HUES6 (cell line): ENCODE measurements around the gene WWC2.

ENCODE experiments used
- H3K27ac ChIP-seq: 2 replicates; pipeline ENCODE4 v1.7.0; 2013; ENCODE audit warnings: low read depth, mild to moderate bottlenecking, low read length, inconsistent platforms
- H3K27me3 ChIP-seq: 2 replicates; pipeline ENCODE4 v1.6.1; 2013; ENCODE audit warnings: low read length; ENCODE audit not compliant: control insufficient read depth, insufficient read depth
- H3K36me3 ChIP-seq: 2 replicates; pipeline ENCODE4 v1.6.1; 2013; ENCODE audit warnings: low read length; ENCODE audit not compliant: control insufficient read depth, insufficient read depth
- H3K4me1 ChIP-seq: 2 replicates; pipeline ENCODE4 v1.6.1; 2013; ENCODE audit warnings: low read length; ENCODE audit not compliant: control insufficient read depth, insufficient read depth
- H3K4me3 ChIP-seq: 2 replicates; pipeline ENCODE4 v1.5.1; 2013; ENCODE audit warnings: low read depth, low read length
- H3K9ac ChIP-seq: one replicate; pipeline ENCODE4 v1.6.1; 2013; ENCODE audit warnings: mild to moderate bottlenecking, low read length
- H3K9me3 ChIP-seq: 2 replicates; pipeline ENCODE4 v1.6.1; 2013; ENCODE audit warnings: low read depth, low read length; ENCODE audit not compliant: control insufficient read depth, insufficient read depth

The WWC2 gene

DNA sequence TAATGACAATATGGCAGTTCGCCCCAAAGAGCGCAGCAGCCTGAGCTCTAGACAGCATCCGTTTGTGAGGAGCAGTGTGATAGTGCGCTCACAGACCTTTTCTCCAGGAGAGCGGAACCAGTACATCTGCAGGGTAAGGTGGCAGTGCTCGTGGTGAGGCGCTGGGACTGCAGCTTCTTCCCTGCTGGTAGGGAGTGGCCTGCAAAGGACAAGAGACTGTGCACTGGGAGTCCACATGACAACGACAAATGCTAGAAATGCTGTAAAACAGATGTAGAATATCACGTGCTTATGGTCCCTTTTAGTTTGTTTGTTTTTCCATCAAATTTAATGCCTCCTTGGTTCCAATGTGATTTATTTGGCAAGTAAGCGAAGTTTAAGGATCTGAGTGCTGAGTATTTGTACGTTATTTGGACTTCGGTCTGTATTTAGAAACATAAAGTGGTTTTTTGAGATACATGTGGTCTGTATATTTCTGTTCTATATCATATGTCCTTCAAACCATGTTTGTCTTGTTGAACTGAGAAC, 185.3 kb downstream of the WWC2 start:
- H3K36me3 ChIP-seq: peaks cover 96% of the 10 kb centered on the region
- no peaks in the 10 kb centered on the region for H3K4me1 ChIP-seq
- no peak overlapping the region for H3K9ac ChIP-seq
- no peak overlapping the region for H3K4me3 ChIP-seq
- no peak overlapping the region for H3K27ac ChIP-seq
- H3K9me3 ChIP-seq: no peaks in the 10 kb centered on the region
- H3K27me3 ChIP-seq: no peaks in the 10 kb centered on the region

DNA sequence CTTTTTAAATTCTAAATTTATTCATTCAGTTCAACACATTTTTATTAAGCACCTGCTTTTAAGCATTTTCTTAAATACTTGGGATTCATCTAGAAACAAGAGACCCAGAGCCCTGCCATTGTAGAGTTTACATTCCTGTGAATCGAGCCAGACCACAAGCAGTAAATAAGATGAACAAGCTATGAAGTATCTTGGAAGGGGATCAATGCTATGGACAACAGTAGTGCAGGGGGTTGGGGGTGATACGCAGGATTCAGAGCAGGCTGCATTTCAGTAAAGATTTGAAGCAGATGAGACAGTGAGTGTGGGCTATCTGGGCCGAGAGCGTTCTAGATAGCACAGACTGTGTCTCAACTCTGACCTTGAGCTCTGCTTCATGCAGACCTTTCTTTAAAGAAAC, 185.9 kb downstream of the WWC2 start:
- H3K27me3 ChIP-seq: no peaks in the 10 kb centered on the region
- no peaks in the 10 kb centered on the region for H3K9me3 ChIP-seq
- H3K4me1 ChIP-seq: no peaks in the 10 kb centered on the region
- no peak overlapping the region for H3K9ac ChIP-seq
- no peak overlapping the region for H3K27ac ChIP-seq
- no peak overlapping the region for H3K4me3 ChIP-seq
- H3K36me3 ChIP-seq: peaks cover 99% of the 10 kb centered on the region

DNA sequence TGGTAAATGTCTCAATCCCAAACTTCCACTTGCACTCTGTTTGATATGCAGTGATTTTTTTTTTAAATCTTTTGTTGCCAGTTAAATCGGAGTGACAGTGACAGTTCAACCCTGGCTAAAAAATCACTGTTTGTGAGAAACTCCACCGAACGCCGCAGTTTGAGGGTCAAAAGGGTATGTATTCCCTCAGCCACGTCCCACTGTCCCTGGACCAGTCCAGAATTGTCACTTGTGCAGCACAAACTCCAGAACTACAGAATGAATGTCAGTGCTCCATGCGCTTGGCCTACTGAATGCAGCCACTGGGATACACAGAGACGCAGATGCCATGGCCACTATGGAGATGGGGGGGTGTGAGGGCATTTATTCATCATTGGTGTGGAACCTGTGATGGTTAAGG, 186.8 kb downstream of the WWC2 start:
- Histone ChIP-seq H3K27me3 (no peaks in the 10 kb centered on the region), H3K27ac (no peak overlapping the region), H3K9me3 (no peaks in the 10 kb centered on the region), H3K9ac (no peak overlapping the region), H3K36me3 (peaks cover 99% of the 10 kb centered on the region), H3K4me3 (no peak overlapping the region), H3K4me1 (no peaks in the 10 kb centered on the region)

DNA sequence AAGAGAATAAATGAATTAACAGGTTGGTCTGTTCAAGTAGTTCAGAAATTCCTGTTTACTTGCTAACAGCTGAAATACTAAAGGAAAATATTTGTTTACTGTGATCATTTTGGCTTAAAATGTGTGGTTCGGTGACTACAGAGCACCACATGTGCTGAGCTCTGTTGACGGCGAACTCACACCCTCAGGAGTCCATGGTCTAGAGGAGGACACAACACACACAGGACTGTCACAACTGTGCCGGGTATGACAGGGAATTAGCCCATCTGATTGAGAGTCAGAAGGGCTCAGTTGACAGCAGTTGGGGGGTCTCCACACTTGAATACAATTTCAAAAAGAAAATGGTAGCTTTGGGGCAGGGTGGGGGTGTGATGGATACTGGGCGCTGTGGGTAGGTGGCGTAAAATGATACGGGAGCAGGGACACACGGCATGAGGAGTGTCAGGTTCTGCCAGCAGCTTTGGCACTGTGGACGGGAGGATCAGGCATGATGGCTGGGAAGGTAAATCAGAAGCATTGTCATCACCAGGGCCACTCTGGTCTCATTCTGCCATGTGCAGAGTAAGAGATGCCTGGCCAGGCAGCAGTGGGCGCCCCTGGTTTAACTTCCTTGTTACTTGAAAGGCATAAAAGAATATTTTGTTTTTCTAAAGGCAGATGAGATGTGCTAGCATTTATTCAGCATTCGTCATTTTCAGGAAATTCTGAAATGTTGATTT, 187.7 kb downstream of the WWC2 start:
- Histone ChIP-seq H3K9ac (no peak overlapping the region), H3K9me3 (no peaks in the 10 kb centered on the region), H3K27me3 (no peaks in the 10 kb centered on the region), H3K27ac (no peak overlapping the region), H3K4me1 (no peaks in the 10 kb centered on the region), H3K4me3 (no peak overlapping the region), H3K36me3 (peaks cover 99% of the 10 kb centered on the region)

DNA sequence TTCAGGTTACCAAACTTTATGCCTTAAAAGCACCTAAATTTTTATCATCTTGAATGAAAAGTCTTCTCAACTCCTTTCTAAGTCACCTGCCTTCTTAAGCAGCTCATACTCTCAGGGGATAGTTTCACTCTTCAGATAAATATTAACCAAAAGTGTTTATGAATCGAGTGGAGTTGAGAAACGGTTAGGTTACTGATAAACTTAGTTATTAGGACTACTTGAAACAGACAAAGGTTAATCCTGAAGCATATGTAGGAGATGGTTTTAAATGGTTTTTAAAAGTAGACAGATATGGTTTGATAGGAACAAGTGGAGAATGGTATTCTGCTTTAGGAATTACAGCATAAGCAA, 188.2 kb downstream of the WWC2 start:
- H3K36me3 ChIP-seq: peaks cover 98% of the 10 kb centered on the region
- no peaks in the 10 kb centered on the region for H3K27me3 ChIP-seq
- H3K27ac ChIP-seq: no peak overlapping the region
- H3K9ac ChIP-seq: no peak overlapping the region
- H3K4me3 ChIP-seq: no peak overlapping the region
- no peaks in the 10 kb centered on the region for H3K9me3 ChIP-seq
- H3K4me1 ChIP-seq: no peaks in the 10 kb centered on the region

DNA sequence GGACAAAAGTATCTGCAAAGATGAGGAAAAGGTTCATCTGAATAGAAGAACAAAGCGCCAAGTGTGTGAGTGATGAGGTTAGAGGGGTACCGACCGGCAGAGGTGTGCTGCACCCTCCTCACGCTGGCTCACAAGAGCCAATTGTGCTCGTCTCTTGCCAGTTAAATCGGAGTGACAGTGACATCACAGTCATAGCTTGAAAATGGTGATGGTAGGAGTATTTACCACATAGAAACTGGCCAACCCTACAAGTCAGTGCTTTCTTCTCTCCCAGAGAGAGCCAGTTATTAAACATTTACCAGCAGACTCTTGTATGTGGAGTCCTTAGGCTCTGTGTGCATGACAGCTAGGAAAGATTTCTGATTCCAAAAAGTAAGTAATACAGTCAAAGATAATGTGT, 188.6 kb downstream of the WWC2 start:
- H3K9ac ChIP-seq: no peak overlapping the region
- no peak overlapping the region for H3K4me3 ChIP-seq
- H3K36me3 ChIP-seq: peaks cover 98% of the 10 kb centered on the region
- no peaks in the 10 kb centered on the region for H3K9me3 ChIP-seq
- no peaks in the 10 kb centered on the region for H3K27me3 ChIP-seq
- no peaks in the 10 kb centered on the region for H3K4me1 ChIP-seq
- no peak overlapping the region for H3K27ac ChIP-seq

DNA sequence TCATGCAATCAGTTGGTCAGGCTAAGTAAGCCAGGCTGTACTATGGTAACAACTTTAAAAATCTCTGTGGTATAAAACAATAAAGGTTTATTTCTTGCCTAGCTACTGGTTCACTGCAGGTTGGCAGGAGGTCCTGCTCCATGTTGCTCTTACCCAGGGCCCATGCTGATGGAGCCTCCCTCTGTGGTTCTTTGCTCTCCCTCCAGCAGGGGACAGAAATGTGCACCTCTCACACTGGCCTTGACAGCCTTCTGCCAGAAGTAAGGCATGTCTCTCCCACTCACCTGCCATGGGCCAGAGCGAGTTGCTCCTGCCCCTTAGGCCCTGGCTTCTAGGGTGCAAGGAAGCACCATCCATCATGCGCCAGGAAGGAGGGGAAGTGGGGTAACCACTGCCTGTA, 189.9 kb downstream of the WWC2 start:
- Histone ChIP-seq H3K9me3 (no peaks in the 10 kb centered on the region), H3K4me3 (no peak overlapping the region), H3K27me3 (no peaks in the 10 kb centered on the region), H3K4me1 (no peaks in the 10 kb centered on the region), H3K9ac (no peak overlapping the region), H3K27ac (no peak overlapping the region), H3K36me3 (peaks cover 90% of the 10 kb centered on the region)

DNA sequence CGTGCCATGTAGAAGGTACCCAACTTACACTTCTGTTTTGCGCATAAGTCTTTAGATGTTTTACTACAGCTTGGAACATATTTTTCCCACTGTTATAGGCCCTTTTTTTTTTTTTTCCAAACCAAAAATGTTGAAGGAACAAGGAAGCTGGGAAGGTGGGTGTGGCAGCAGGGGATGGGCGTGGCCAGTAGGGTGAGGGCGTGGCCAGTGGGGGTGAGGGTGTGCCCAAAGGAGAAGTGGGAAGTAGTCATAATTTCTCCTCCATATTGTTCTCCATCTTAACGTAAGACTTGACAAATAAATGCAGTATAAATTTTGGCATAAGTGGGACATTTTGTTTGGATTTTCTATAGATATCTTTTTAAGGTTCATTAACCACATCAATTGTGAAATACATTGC, 190.6 kb downstream of the WWC2 start:
- Histone ChIP-seq H3K27me3 (no peaks in the 10 kb centered on the region), H3K9ac (no peak overlapping the region), H3K4me3 (no peak overlapping the region), H3K9me3 (no peaks in the 10 kb centered on the region), H3K27ac (no peak overlapping the region), H3K4me1 (no peaks in the 10 kb centered on the region), H3K36me3 (peaks cover 90% of the 10 kb centered on the region)

DNA sequence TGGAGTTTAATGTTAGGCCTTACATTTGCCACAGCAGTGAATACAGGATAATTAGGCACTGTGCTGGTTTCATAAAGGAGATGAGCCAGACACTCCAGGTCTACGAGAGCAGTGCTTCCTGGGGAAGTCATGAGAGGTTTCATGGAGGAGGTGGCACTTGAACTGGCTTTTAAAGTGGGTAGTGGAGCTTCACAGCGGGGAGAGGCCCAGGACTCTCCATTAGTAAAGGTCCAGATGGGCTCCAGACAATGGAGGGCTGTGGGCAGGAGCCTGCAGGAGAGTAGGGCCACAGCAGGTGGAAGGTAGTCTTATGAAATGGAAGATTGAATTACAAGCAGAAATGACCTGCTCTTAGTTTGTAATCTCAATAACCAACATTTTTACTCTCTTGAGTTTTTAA, 192.0 kb downstream of the WWC2 start:
- H3K9ac ChIP-seq: no peak overlapping the region
- no peak overlapping the region for H3K4me3 ChIP-seq
- H3K9me3 ChIP-seq: no peaks in the 10 kb centered on the region
- peaks cover 90% of the 10 kb centered on the region for H3K36me3 ChIP-seq
- no peak overlapping the region for H3K27ac ChIP-seq
- H3K27me3 ChIP-seq: no peaks in the 10 kb centered on the region
- H3K4me1 ChIP-seq: no peaks in the 10 kb centered on the region

DNA sequence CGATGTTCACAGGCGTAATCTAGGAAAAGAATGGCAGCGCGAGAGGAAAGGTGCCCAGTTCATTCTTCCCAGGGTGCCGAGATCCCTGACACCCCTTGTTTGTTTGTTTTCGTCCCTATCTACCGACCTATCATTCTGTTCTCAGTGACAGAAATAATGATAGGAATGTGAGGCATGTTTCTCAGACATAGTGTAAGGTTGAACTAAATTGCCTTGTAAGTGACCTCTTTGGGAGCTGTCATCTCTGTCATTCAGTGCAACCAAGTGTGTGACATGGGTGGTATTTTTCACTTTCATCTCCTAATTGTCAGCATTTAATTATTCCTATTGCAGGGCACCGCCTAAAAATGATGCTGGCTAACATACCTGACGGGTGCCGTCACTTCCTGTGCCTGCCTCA, 196.7 kb downstream of the WWC2 start:
- Histone ChIP-seq H3K36me3 (peaks cover 80% of the 10 kb centered on the region), H3K4me1 (no peaks in the 10 kb centered on the region), H3K9me3 (no peaks in the 10 kb centered on the region), H3K27ac (no peak overlapping the region), H3K4me3 (no peak overlapping the region), H3K27me3 (no peaks in the 10 kb centered on the region), H3K9ac (no peak overlapping the region)

DNA sequence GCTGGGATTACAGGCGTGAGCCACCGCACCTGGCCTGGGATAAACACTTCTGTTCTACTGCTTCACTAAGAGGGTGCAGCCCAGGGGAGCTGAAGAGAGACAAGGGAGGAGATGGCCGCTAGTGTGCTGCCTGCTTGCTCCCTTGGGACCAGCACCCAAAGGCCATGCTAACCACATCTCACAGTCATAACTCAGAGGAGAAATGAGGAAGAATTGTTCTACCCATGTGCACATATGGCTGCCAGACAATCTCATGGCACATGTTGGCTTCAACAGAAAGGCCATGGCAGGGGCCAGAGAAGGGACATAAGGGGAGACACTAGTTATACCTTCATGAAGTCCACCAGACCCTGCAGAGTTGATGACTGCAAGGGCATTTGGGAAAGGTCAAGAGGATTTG, 198.6 kb downstream of the WWC2 start:
- no peak overlapping the region for H3K9ac ChIP-seq
- H3K27ac ChIP-seq: no peak overlapping the region
- H3K4me3 ChIP-seq: no peak overlapping the region
- H3K36me3 ChIP-seq: peaks cover 72% of the 10 kb centered on the region
- no peaks in the 10 kb centered on the region for H3K4me1 ChIP-seq
- H3K27me3 ChIP-seq: no peaks in the 10 kb centered on the region
- no peaks in the 10 kb centered on the region for H3K9me3 ChIP-seq
